GM18873 (cell line): Measurements from ENCODE around the gene QTRT2.

Source experiments
- ATAC-seq: cut with Tn5 transposase; IDR thresholded peaks from one replicate; pipeline ENCODE4 v1.9.1; 2021; ENCODE audit warnings: mild to moderate bottlenecking, moderate library complexity, moderate number of reproducible peaks; ENCODE audit not compliant: unreplicated experiment, low FRiP score

Gene QTRT2

GRCh38 chr3:114056130-114057010 is at the start of gene QTRT2, which contains the start of gene CCDC191:
Gene QTRT2 (plus strand): TSS chr3:114056737. CDS start chr3:114065258, 8,521 bp downstream.
Gene CCDC191 (minus strand): TSS chr3:114056526. CDS start chr3:114056466, 60 bp downstream.
- ATAC-seq = peak; percentile 97

- ATAC-seq = no peak
Measured at GRCh38 chr3:114011059-114011797, 45.3 kb upstream of the QTRT2 start.

DNA sequence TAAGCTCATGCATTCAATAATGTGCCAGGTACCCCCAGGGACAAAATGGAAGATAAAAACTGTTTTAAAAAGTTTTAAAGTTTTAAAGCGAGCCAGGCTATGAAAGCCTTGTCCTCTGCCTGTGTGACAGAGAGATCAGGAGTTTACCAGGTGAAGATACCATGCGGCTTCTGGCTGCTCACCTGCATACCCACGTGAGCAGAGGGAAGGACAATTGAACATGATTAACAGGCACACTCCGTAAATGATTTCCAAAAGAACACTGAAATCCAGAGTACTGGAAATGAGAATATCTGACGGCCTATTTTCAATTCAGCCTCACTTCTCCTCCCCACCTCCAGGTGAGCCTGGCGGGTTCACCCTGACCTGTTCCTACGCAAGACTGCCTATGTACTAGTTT is 42.3 kb upstream of the QTRT2 start:
- no peak for ATAC-seq

- ATAC-seq = no peak
Measured at GRCh38 chr3:114019486-114019885, 37.1 kb upstream of the QTRT2 start.

- no peak for ATAC-seq
Measured at GRCh38 chr3:114020907-114021306, 35.6 kb upstream of the QTRT2 start.

GRCh38 chr3:114022145-114022802 is 34.3 kb upstream of the QTRT2 start:
- no peak for ATAC-seq

GRCh38 chr3:114025451-114025850 is 31.1 kb upstream of the QTRT2 start:
- no peak for ATAC-seq

DNA sequence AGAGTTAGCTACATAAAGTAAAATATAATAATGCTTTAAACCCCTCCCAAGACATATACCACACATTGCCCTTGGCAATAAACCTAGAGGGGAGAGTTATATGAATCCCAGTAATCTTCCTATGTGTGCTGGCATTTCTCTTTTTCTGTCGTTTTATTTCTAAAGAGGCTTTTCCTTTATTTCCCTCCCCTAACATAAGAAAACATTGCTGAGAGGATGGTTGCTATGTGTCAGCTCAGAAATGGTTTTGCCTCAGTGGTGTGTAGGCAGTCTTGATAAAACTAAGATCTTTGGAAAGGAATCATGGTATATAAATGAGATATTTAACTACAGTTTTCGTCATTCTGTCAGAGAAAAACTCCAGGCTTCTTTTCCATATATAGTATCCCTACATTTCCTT is 30.2 kb upstream of the QTRT2 start:
- no peak for ATAC-seq

DNA sequence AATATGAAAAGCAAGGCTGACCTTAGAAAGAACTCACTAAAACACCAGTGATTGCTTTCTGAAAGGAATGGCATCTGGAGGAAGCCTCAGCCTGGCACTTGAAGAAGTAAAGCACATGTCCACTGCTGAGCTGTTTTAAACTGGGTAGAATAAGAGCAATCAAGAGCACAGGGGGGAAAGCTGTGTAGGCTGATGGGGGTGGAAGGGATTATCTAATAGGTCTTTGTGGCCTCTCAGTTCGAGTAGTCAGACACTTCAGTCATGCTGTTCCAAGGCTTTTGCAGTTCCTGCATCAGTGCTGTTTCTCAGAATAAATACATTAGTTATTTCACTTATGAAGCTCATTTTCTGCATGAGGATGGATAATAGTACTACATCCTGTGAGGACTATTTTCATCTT is 22.8 kb upstream of the QTRT2 start:
- no peak for ATAC-seq

DNA sequence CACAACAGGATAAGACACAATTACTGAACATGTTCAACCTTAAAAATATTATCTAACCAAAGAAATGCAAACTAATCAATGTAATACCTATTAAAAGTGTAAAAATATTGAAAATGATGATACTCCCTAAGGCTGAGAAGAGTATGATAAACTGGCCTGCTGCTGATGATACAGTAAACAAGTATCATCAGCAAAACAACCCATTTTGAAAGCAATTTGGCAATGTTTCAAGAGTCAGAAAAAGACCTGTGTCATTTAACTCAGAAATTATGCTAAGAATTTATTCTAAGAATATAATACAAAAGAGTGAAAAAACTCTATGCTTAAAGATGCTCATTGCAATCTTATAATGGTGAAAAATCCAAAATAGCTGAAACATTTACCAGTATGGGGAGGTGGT is 22.3 kb upstream of the QTRT2 start:
- ATAC-seq = no peak

GRCh38 chr3:114034787-114035545 is 21.6 kb upstream of the QTRT2 start:
- ATAC-seq = no peak

GRCh38 chr3:114035896-114036295 is 20.6 kb upstream of the QTRT2 start:
- ATAC-seq = no peak

- ATAC-seq = no peak
Measured at GRCh38 chr3:114043205-114043604, 13.3 kb upstream of the QTRT2 start.

DNA sequence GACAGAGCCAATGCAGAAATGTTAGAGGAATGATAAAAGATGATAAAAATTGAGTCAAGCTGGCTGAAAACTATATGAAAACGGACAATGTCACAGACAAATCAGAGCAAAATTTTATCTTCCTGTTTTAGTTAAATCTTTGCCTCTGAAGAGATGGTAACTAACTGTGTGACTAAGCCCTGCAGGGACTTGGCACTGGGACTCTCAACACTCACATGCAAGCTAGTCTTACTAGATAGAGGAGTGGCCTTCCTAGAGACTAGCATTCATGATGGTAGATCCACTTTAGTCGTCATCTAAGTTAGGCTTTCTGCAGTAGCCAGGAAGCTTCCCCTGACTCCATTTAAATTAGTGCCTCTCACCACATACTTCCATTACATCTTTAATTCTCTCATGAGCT is 4.3 kb upstream of the QTRT2 start:
- no peak for ATAC-seq

- ATAC-seq = no peak
Measured at GRCh38 chr3:114057011-114057347, 442 bp downstream of the QTRT2 start.

GRCh38 chr3:114058646-114059045 is 2.1 kb downstream of the QTRT2 start:
- no peak for ATAC-seq

- no peak for ATAC-seq
Measured at GRCh38 chr3:114060906-114061655, 4.5 kb downstream of the QTRT2 start.

DNA sequence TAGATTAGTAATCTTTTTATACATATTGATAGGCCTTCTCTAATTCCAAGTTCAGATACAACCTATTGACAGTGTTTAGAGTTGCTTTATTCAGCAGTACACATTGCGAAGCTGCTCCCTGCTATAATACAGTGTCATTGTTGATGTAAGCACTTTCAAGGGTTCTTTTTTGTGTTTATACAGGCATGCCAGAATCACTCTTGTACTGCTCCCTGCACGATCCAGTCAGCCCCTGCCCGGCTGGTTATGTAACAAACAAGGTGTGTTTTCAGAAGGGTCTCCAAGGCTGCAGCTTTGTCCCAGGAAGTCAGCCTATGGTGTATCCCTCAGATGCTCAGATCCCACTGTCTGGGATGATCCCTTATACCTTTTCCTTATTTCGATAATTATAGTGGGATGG is 11.3 kb downstream of the QTRT2 start:
- no peak for ATAC-seq

DNA sequence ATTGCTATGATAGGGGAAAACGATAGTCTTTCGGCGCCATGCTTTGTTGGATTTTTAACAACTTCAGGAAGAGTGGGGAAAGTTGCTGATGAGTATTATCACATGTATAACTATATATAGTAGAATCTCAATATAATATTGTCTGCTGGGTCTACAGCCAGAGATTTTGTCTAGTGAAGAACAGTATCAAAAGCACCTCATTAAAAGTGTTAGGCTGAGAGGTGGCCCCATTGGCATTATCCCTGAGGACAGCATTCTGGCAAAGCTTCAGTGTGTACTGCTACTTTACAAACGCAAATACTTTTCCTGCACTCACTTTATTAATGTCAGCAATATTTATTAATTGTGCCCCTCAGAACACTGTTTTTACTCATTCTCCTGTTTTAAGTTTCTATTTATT is 11.8 kb downstream of the QTRT2 start:
- no peak for ATAC-seq

DNA sequence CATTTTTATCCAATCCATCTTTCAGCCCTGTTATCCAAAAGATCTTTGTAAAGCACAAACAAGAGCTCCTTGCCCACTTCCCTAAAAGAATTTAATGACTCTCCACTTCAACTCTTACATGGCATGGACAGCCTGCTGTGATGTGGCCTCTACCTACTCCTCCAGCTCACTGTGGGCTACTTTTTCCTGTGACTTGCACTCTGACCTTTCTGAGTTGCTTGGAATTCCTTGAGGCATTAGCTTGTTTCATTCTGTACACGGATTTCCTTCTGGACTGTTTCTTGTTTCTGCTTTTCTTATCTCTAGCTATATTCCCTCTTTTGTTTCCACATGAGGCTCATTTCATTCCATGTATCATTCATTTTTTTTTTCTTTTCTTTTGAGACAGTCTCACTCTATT is 15.2 kb downstream of the QTRT2 start:
- ATAC-seq = no peak
